UCSD-AML1 (cell line): ENCODE measurements around the gene TNKS1BP1.

Experiments
- DNase-seq: peaks from one replicate; lab custom pipeline; 2025; ENCODE audit not compliant: unreplicated experiment; lab: John Stamatoyannopoulos, UW

The TNKS1BP1 gene

GRCh38 chr11:57335023-57335342 lies 10.2 kb upstream of the TNKS1BP1 start:
- DNase-seq: no peak

GRCh38 chr11:57332694-57333440 lies 8.1 kb upstream of the TNKS1BP1 start:
- no peak for DNase-seq

- DNase-seq: no peak
Observed at GRCh38 chr11:57331720-57332119, 7.0 kb upstream of the TNKS1BP1 start.

GRCh38 chr11:57330029-57330428 lies 5.3 kb upstream of the TNKS1BP1 start:
- no peak for DNase-seq

- DNase-seq: no peak
Observed at GRCh38 chr11:57327721-57328120, 3.0 kb upstream of the TNKS1BP1 start.

GRCh38 chr11:57325735-57326048 lies 940 bp upstream of the TNKS1BP1 start:
- no peak for DNase-seq

GRCh38 chr11:57324154-57324885 lies 432 bp downstream of the TNKS1BP1 start:
- no peak for DNase-seq

- DNase-seq: no peak
Observed at GRCh38 chr11:57323855-57324153, 948 bp downstream of the TNKS1BP1 start.

- DNase-seq: no peak
Observed at GRCh38 chr11:57323167-57323854, 1.4 kb downstream of the TNKS1BP1 start.

- no peak for DNase-seq
Observed at GRCh38 chr11:57322256-57323166, 2.2 kb downstream of the TNKS1BP1 start.

GRCh38 chr11:57321388-57322255 lies 3.1 kb downstream of the TNKS1BP1 start:
- DNase-seq: no peak

- DNase-seq: no peak
Observed at GRCh38 chr11:57320719-57321387, 3.9 kb downstream of the TNKS1BP1 start.

GRCh38 chr11:57320067-57320718 lies 4.6 kb downstream of the TNKS1BP1 start:
- no peak for DNase-seq

GRCh38 chr11:57318178-57318577 lies 6.6 kb downstream of the TNKS1BP1 start:
- DNase-seq: no peak

- no peak for DNase-seq
Observed at GRCh38 chr11:57316017-57316416, 8.7 kb downstream of the TNKS1BP1 start.

- DNase-seq: peak; percentile 71
Observed at GRCh38 chr11:57315491-57315890, 9.3 kb downstream of the TNKS1BP1 start.

- DNase-seq: no peak
Observed at GRCh38 chr11:57314221-57314973, 10.4 kb downstream of the TNKS1BP1 start.

GRCh38 chr11:57313788-57314135 lies 11.0 kb downstream of the TNKS1BP1 start:
- no peak for DNase-seq
